OCI-LY3 (cell line): ENCODE measurements around the gene SCGB1A1.

Source experiments
- EZH2phosphoT487 ChIP-seq: fragments of 200-600 bp; shearing (Covaris generic); IDR thresholded peaks from 2 replicates; pipeline ENCODE4 v1.6.1; 2018; ENCODE audit warnings: antibody characterized with exemption, mixed run types, low read depth
- TF ChIP-seq, protein P1 (sequence below): fragments of 200-600, 300-600 bp; sonication (generic); IDR thresholded peaks from 2 replicates; pipeline ENCODE4 v1.5.1; 2014; ENCODE audit warnings: antibody characterized with exemption, low read length, low read depth

DNA sequence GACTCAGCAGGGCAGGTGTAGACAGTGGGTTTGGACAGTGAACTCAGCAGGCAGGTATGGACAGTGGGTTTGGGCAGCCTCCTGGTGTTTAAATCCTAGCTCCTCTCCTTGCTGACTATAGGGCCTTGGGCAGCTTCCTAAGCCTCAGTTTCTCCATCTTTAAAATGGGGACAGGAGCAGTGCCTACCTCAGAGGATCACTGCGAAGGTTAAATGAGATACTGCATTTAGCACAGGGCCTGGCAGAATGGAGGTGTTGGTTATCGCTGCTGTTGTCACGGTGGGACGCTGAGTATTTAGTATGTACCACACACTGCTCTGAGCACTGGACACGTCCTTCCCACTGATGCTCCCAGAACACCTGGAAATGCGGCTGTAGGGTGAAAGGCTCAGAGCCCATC lies 14.4 kb upstream of the SCGB1A1 start:
- TF ChIP-seq, protein P1, sequence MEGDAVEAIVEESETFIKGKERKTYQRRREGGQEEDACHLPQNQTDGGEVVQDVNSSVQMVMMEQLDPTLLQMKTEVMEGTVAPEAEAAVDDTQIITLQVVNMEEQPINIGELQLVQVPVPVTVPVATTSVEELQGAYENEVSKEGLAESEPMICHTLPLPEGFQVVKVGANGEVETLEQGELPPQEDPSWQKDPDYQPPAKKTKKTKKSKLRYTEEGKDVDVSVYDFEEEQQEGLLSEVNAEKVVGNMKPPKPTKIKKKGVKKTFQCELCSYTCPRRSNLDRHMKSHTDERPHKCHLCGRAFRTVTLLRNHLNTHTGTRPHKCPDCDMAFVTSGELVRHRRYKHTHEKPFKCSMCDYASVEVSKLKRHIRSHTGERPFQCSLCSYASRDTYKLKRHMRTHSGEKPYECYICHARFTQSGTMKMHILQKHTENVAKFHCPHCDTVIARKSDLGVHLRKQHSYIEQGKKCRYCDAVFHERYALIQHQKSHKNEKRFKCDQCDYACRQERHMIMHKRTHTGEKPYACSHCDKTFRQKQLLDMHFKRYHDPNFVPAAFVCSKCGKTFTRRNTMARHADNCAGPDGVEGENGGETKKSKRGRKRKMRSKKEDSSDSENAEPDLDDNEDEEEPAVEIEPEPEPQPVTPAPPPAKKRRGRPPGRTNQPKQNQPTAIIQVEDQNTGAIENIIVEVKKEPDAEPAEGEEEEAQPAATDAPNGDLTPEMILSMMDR, result no peak
- TF ChIP-seq EZH2phosphoT487, result no peak
